HEK293 (cell line): ENCODE data around the gene LRFN3.

Source experiments
- ZNF580 ChIP-seq: fragments of 450-650 bp; formaldehyde crosslinking; IDR thresholded peaks from 2 replicates; pipeline ENCODE4 v1.5.1; 2016; ENCODE audit warnings: missing biosample characterization, missing genetic modification characterization
- ZSCAN30 ChIP-seq: fragments of 450-650 bp; IDR thresholded peaks from 2 replicates; pipeline ENCODE4 v1.5.1; 2018; ENCODE audit warnings: missing biosample characterization, mild to moderate bottlenecking, missing genetic modification characterization, moderate library complexity
- TF ChIP-seq, protein P1 (sequence below): fragments of 450-650 bp; formaldehyde crosslinking; optimal IDR thresholded peaks from 2 replicates; pipeline ENCODE3; 2016; ENCODE audit warnings: missing biosample characterization, mild to moderate bottlenecking, missing genetic modification characterization

DNA sequence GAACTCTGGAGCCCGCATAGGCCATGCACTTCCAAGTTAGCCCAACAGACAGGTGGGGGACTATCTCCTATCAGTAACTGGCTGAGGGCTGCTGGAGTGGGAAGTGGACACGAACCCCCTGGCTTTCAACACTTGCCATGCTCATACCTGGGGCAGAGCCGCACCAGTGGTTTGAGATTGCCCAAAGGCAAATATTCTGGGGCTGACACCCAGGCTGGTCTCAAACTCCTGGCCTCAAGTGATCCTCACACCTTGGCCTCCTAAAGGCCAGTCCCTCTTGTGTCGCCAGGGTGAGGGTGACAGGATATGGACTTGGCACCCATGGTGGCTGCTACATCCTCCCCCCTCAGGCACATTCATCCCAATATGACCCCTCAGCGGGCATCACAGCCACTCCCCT is 49.0 kb upstream of the LRFN3 start:
- TF ChIP-seq ZSCAN30 (no peak), ZNF580 (tag by site-specific recombination) (no peak)
- TF ChIP-seq, protein P1, sequence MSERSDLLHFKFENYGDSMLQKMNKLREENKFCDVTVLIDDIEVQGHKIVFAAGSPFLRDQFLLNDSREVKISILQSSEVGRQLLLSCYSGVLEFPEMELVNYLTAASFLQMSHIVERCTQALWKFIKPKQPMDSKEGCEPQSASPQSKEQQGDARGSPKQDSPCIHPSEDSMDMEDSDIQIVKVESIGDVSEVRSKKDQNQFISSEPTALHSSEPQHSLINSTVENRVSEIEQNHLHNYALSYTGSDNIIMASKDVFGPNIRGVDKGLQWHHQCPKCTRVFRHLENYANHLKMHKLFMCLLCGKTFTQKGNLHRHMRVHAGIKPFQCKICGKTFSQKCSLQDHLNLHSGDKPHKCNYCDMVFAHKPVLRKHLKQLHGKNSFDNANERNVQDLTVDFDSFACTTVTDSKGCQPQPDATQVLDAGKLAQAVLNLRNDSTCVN (tag by site-specific recombination) = no peak
